Erythroblast (primary cell): ENCODE measurements around the gene ZNF627.

Experiments used
- GATA1 ChIP-seq: IDR thresholded peaks from 2 replicates; pipeline ENCODE4 v1.6.1; 2011; ENCODE audit warnings: low read depth, mild to moderate bottlenecking, control low read depth, low read length, moderate library complexity
- POLR2A ChIP-seq: IDR thresholded peaks from 2 replicates; pipeline ENCODE4 v1.6.1; 2011; ENCODE audit warnings: mild to moderate bottlenecking, low read length

DNA sequence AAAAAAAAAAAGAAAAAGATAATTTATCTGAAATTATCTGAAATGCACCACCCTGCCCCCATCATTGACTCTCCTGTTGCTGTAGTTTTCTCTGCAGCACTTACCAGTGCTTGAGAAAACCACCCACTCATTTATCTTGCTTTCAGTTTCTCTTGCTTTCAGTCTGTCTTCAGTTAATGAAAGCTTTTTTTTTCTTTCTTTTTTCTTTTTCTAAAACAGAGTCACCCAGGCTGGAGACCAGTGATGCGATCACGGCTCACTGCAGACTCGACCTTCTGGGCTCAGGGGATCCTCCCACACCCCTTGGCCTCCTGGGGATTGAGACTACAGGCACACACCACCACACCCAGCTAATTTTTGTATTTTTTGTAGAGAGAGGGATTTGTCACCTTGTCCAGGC, 15.5 kb upstream of the ZNF627 start:
- TF ChIP-seq POLR2A (no peak), GATA1 (no peak)
